Skin of body (tissue), 2 donors: ENCODE results near the gene TNIP1. TPM values are rescaled to one million over a fixed set of nuclear protein-coding genes. Genes with fewer than 3 reads are reported as not detected.
A peak's percentile ranks its signal among the peaks of the same experiment; 100 is the strongest.

ENCODE experiments used
- DNase-seq: peaks from one replicate; lab custom pipeline; 2025; lab: John Stamatoyannopoulos, UW
- total RNA-seq: library from RNA; depleted of rRNA; stranded (reverse); fragments of >200 nt; gene quantifications from one replicate; pipeline ENCODE4 v1.2.3, GENCODE V29; 2014

The TNIP1 gene
- total RNA-seq, 1 donor from 2014 or later: 49.8 TPM

DNA sequence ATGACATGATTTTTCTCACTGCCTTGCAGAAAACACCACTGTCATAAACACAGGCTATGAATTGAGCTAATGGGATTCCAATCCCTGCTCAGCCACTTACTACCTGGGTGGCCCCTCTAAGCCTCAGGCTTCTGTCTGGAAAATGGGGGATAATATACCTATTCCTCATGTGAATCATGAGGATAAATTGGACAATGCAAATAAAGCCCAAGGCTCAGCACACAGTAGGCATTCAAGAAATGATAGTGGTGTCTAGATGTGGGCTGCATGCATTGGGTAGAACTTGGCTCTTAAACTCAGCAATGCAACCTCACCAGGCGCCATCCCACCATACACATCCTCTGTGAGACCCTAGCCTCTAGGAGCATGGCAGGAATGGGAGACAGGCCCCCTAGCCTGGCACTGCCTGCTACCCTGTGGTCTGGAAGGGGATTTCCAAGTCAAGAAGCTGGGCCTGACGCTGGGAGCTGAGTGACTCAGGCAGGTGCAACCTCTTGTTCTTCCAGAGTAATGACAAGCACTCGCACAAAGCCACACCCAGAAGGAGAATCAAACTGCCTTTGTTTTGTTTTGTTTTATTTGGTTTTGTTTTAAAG is 2.3 kb upstream of the TNIP1 start:
- no peak for DNase-seq

DNA sequence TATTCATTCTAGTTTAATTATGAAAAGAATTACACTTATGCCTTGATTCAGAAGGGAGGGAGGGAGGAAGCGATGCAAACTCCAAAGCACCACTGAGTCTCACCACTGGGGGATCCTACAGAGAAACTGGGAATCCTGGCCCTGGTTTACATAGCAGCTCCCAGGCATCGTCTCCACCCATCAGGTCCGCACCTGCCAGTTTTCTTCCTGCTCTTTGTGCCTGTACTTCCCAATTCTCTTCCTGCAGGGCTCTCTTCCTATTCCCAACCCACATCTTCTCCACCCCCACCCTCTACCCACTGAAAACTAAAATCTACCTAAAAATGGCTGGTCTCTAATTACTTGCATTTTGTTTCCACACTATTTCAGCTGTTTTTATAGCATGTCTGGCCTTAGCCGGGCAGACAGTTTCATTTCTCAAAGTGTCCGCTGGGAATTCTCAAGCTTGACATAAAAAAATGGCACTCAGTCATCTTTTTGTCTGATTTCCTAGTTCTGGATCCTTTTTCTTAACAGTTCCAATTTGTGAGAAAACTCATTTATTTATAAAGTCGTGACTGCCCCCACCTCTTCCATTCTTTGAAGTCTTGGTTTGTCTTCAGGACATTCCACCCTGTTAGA is 1.6 kb upstream of the TNIP1 start:
- no peak for DNase-seq

- DNase-seq: peak; percentile 85
These were observed 822 bp upstream of the TNIP1 start for GRCh38 chr5:151081431-151082281.

DNA sequence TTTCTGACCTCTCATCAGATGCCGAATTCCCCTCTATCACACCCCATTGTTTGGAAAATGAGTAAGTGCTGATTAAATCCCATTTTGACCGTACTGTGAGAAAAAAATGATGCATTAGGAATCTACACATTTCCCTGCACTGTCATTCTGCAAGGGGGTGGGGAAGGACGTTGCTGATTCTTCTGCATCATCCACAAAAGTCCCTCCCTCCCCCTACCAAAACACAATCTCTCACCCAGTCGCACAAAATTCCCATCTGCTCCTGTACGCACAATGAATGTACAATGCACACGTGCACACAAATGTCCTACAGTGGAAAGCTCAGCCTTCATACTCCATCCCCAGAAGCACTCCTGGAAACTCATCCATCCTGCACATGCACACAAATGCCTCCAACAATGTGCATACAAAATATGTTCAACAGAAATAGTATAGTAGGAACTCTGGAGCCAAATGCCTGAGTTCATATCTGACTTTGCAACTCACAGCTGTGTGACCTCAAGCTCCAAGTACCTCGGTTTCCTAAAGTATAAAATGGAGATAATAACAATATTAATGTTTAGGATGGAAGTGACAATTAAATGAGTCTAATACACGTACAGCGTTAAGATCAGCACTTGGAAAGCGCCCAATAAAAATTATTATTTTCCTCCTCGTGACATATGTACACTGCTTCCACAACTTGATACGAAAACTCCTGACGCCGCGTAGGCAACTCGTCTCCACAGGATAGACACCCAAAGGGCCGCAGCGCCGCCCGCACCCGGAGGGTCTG is 809 bp downstream of the TNIP1 start:
- peak; percentile 76 for DNase-seq

DNA sequence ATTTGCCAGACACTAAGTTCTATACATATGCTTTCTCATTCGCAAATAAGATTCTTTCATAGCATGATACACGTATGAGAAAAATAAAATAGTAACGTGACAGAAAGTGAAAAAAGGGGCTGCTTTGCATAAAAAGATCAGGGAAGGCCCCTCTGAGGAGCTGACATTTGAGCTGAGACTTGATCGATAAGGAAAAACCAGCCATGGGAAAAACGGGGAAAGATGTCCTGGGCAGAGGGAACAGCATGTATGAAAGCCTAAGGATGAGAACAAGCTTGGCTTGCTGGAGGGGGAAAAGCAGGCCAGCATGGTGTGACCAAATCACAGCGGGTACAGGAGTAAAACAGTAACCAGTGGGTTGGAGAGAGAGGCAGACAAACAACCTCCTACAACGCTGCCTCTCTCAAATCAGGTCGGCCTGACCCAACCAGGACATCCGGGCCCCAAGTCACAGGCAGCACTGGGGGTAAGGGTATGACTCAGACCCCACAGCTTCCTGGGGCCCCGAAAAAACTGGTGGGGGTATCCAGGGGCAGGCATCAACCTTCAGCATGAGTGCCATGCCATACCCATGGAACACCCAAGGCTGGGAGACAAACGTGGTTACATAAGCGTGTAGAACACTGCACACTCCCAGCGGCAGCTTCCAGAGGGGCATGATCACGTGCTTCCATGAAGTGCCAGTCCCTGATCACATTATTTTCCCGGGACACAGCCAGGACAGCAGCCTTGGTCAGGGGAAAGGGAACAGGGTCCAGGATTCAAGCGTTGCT is 2.2 kb downstream of the TNIP1 start:
- DNase-seq: no peak

- DNase-seq: no peak
These were observed 2.9 kb downstream of the TNIP1 start for GRCh38 chr5:151077967-151078366.

- no peak for DNase-seq
These were observed 3.4 kb downstream of the TNIP1 start for GRCh38 chr5:151077419-151077818.

- DNase-seq: no peak
These were observed 4.2 kb downstream of the TNIP1 start for GRCh38 chr5:151076616-151077015.

- DNase-seq: no peak
These were observed 5.0 kb downstream of the TNIP1 start for GRCh38 chr5:151075698-151076331.

DNA sequence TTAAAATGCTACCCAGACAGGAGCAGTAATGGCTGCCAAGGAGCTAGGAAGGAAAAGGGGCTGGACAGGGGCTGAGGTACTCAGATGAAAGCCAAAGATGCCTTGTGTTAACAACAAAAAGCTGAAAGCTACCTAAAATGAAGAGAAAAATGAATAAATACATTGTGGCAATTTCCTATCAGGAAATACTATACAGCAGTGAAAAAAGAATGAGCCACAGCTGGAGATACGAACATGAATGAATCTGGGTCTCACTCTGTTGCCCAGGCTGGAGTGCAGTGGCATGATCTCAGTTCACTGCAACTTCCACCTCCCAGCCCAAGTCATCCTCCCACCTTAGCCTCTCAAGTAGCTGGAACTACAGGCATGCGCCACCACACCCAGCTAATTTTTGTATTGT is 6.3 kb downstream of the TNIP1 start:
- DNase-seq: no peak

DNA sequence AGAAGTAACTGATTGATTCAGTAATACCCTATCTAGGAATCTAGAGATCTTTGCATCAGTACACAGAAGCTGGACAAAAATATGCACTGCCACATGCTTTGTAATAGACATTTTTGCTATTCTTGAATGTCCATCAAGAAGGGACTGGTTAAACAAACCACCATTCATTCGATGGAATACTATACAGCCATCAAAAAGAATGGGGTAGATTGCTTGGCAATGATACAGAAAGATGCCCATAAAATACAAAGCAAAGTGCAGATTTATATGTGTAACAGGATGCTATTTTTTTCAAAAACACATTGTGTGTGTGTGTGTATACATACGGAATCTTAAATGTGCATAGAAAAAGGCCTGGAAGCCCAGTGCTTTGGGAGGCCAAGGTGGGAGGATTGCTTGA is 7.6 kb downstream of the TNIP1 start:
- DNase-seq: no peak

DNA sequence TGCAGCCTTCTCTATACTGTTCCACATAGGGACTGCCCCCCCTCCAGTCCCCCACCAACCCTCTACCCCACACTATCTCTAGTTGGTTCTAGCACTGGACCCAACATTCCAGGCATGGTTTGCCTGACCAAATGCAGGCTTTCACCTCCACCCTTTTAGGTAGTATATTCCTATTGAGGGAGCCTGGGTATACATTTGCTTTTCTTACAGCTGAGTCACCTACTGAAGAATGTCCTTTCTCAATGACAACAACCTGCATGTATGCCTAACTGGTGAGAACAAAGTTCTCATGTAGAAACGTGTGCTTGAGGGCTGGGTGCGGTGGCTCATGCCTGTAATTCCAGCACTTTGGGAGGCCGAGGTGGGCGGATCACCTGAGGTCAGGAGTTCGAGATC is 8.2 kb downstream of the TNIP1 start:
- DNase-seq: no peak

DNA sequence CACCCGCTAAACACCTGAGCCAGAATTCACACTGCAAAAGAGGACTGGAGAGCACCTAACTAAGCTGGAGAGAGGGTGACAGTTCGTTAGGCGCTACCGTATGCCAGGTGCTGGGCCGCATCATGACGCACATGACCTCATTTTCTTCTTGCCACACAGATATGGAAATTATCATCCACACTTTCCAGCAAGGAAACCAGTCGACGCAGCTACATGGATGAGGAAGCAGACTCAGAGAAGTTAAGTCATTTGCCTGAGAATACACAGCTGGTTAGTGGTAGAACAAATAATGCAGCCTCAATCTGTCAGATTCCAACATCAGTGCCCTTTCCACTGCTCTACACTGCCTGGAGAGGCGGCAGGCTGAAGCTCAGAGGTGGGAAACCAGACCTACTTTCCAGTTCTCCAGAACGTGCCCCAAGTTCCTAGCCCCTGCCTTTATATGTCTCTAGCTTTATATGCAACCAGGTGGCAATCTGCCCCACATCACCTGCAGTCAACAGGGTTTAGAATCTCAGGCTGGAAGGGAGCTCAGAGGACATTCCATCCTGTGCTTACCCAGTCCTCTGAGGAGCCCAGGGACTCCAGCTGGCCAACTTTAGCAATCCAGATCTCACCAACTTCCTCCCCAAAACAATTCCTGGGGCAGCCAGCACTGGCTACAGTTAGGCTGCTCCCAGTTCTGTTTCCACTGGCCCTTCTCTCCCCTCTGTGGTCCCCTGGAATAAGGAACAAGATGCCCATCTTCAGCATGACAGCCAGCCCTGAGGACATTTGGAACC is 8.8 kb downstream of the TNIP1 start:
- no peak for DNase-seq

DNA sequence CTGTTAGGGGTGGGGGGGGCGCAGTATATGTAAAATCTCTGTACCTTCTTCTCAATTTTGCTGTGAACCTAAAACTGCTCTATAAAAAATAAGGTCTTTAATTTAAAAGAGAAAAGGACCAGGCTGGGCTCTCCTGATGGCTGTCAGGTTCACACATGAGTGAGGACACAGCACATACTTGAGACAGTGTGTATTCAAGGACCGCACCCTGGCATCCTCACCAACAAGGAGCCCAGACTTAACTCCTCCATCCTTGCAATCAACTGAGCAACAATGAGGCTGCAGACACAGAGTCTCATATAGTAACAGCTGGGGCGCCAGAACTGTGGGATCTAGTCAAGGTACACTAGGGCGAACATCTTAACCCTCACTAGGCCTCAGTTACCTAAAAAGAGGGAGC is 9.8 kb downstream of the TNIP1 start:
- no peak for DNase-seq

- no peak for DNase-seq
These were observed 10.4 kb downstream of the TNIP1 start for GRCh38 chr5:151070449-151070848.

- DNase-seq: no peak
These were observed 12.2 kb downstream of the TNIP1 start for GRCh38 chr5:151068433-151069197.

DNA sequence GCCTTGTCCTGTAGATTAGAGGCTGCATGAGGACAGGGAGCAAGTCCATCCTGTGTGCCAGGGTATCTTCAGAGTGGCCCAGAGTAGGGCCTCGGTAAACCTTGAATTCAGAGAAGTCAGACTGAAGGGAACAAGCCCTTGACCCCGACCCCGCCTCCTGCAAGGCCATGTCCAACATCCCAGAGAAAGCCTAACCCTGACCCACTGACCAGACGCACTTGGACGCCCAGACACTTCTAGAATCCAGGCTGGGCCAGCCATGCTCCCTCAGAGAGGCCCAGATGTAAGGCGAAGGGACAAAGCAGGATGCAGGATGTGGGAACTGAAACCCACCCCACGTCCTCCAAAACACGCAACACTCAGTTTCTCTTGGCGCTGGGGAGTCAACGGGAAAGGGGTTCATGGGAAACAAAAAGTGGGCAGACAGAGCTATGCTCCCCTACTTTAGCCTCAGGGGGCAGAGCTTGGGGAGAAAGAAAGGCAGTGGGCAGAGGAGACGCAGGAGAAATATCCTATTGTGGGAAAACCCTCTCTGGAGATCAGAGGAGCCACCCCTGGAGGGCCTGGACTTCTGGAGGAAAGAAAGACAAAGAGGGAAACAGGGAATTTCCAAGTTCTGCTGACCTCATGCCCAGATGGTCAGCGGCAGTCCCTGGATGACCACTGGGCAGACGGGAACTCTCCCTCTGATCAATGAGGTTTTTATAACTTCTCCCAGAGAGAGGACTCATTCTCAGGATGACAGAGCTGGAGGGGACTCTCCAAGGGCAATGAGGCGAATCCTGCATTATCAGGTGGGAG is 13.0 kb downstream of the TNIP1 start:
- no peak for DNase-seq

- DNase-seq: no peak
These were observed 13.9 kb downstream of the TNIP1 start for GRCh38 chr5:151066920-151067319.
